ENCODE results near the gene TMCO4. TPM values are rescaled to one million over a fixed set of nuclear protein-coding genes. Genes with fewer than 3 reads are reported as not detected.
"Not testable (repeated sequence)": the region's sequence is repeated elsewhere in the genome, so short reads cannot be mapped to it uniquely, and the experiment has no call there.

TMCO4 gene
- total RNA-seq, 1 experiment from 2014 or later = 13.2 TPM

- no peak for DNase-seq (ENCODE audit: low read depth)
These were observed 143.5 kb downstream of the TMCO4 start for GRCh38 chr1:19656134-19656779.

GRCh38 chr1:19655718-19656080 lies 144.0 kb downstream of the TMCO4 start:
- DNase-seq (ENCODE audit: low read depth) = no peak

- no peak for DNase-seq (ENCODE audit: low read depth)
These were observed 144.6 kb downstream of the TMCO4 start for GRCh38 chr1:19654886-19655717.

GRCh38 chr1:19654386-19654785 lies 145.3 kb downstream of the TMCO4 start:
- DNase-seq (ENCODE audit: low read depth) = peak; percentile 77

- DNase-seq (ENCODE audit: low read depth) = no peak
These were observed 148.5 kb downstream of the TMCO4 start for GRCh38 chr1:19651141-19651737.

- no peak for DNase-seq (ENCODE audit: low read depth)
These were observed 149.1 kb downstream of the TMCO4 start for GRCh38 chr1:19650416-19651140.

- no peak for DNase-seq (ENCODE audit: low read depth)
These were observed 151.0 kb downstream of the TMCO4 start for GRCh38 chr1:19648689-19649088.

- no peak for DNase-seq (ENCODE audit: low read depth)
These were observed 151.5 kb downstream of the TMCO4 start for GRCh38 chr1:19648239-19648638.

GRCh38 chr1:19647643-19648042 lies 152.1 kb downstream of the TMCO4 start:
- no peak for DNase-seq (ENCODE audit: low read depth)

- peak; percentile 37 for DNase-seq (ENCODE audit: low read depth)
These were observed 153.1 kb downstream of the TMCO4 start for GRCh38 chr1:19646377-19647319.

- peak; percentile 81 for DNase-seq (ENCODE audit: low read depth)
These were observed 154.1 kb downstream of the TMCO4 start for GRCh38 chr1:19645411-19646251.

- DNase-seq (ENCODE audit: low read depth) = no peak
These were observed 154.9 kb downstream of the TMCO4 start for GRCh38 chr1:19644681-19645410.

- DNase-seq (ENCODE audit: low read depth) = no peak
These were observed 155.4 kb downstream of the TMCO4 start for GRCh38 chr1:19644395-19644680.

GRCh38 chr1:19643602-19644394 lies 155.9 kb downstream of the TMCO4 start, which contains the start of gene NBL1:
NBL1 (plus strand) TSS chr1:19644311; CDS start chr1:19655031, 10,720 bp downstream.
- DNase-seq (ENCODE audit: low read depth) = peak; percentile 82

- peak; percentile 66 for DNase-seq (ENCODE audit: low read depth)
These were observed 156.6 kb downstream of the TMCO4 start for GRCh38 chr1:19643121-19643520.

GRCh38 chr1:19640363-19641316 lies 159.1 kb downstream of the TMCO4 start:
- peak; percentile 44 for DNase-seq (ENCODE audit: low read depth)

GRCh38 chr1:19639999-19640362 lies 159.7 kb downstream of the TMCO4 start:
- no peak for DNase-seq (ENCODE audit: low read depth)

GRCh38 chr1:19639228-19639627 lies 160.5 kb downstream of the TMCO4 start:
- DNase-seq (ENCODE audit: low read depth) = not testable (repeated sequence)

All from RPMI7951 (cell line).